ENCODE data around the gene TLX2. TPM values are rescaled to one million over a fixed set of nuclear protein-coding genes. Genes with fewer than 3 reads are reported as not detected.

TLX2 gene
- total RNA-seq, 1 experiment from 2014 or later: not detected

DNA sequence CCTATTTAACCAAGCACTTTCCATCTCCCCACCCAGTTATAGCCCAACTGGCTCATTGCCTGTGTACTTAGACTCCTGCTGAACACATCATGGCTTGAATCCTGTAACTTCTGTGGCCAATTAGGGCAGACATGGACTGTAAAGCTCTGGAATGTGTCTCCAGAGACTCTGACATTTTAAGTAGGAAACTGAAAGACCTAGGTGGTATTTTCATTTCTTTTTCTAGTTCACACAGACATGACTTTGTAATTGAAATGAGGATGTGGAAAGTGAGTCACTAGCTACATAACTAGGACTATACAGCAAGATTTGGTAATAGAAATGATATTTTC, 52.5 kb downstream of the TLX2 start:
- TF ChIP-seq, protein P1, sequence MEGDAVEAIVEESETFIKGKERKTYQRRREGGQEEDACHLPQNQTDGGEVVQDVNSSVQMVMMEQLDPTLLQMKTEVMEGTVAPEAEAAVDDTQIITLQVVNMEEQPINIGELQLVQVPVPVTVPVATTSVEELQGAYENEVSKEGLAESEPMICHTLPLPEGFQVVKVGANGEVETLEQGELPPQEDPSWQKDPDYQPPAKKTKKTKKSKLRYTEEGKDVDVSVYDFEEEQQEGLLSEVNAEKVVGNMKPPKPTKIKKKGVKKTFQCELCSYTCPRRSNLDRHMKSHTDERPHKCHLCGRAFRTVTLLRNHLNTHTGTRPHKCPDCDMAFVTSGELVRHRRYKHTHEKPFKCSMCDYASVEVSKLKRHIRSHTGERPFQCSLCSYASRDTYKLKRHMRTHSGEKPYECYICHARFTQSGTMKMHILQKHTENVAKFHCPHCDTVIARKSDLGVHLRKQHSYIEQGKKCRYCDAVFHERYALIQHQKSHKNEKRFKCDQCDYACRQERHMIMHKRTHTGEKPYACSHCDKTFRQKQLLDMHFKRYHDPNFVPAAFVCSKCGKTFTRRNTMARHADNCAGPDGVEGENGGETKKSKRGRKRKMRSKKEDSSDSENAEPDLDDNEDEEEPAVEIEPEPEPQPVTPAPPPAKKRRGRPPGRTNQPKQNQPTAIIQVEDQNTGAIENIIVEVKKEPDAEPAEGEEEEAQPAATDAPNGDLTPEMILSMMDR (IDR thresholded peaks at IDR 0.05; ENCODE audit: unreplicated experiment): no peak
- Mint-ChIP-seq H3K9me3 (ENCODE audit: low read depth, unreplicated experiment) (no peaks in the 10 kb centered on the region), H3K27ac (ENCODE audit: unreplicated experiment) (no peak overlapping the region), H3K4me3 (ENCODE audit: low read depth, unreplicated experiment) (no peak overlapping the region), H3K27me3 (ENCODE audit: unreplicated experiment) (peaks cover 52% of the 10 kb centered on the region), H3K4me1 (ENCODE audit: low read depth, unreplicated experiment) (no peaks in the 10 kb centered on the region), H3K36me3 (ENCODE audit: insufficient read depth, unreplicated experiment) (no peaks in the 10 kb centered on the region)
- no TSS peak for BruUV-seq (replicated peaks)
- intact Hi-C loops (cut with micrococcal nuclease; ENCODE audit: unreplicated experiment): no loop called here
- no peak for DNase-seq
- CTCF ChIA-PET: interaction anchor here (0.6 kb wide), 1 partner anchor 663 kb away, joined by 3 read pairs; no protein-coding TSS in a partner anchor

Other genes with a start within 250 kb of the TLX2 start
- 5.8 and 7.0 TPM in 2 replicates for gene SLC4A5, start 171.0 kb upstream of the TLX2 start, total RNA-seq (2022)
- 113 and 129 TPM in 2 replicates for gene DCTN1, start 134.1 kb upstream of the TLX2 start, total RNA-seq (2022)
- 4.0 and 5.7 TPM in 2 replicates for gene C2orf81, start 92.8 kb upstream of the TLX2 start, total RNA-seq (2022)
- gene WDR54, start 92.7 kb upstream of the TLX2 start, total RNA-seq (2022): 30.5 and 32.3 TPM in 2 replicates
- 97.6 and 103 TPM in 2 replicates for gene RTKN, start 72.5 kb upstream of the TLX2 start, total RNA-seq (2022)
- 41.7 and 42.1 TPM in 2 replicates for gene INO80B, start 59.4 kb upstream of the TLX2 start, total RNA-seq (2022)
- 61.6 and 63.7 TPM in 2 replicates for gene WBP1, start 56.0 kb upstream of the TLX2 start, total RNA-seq (2022)
- 64.8 and 66.3 TPM in 2 replicates for gene MOGS, start 49.1 kb upstream of the TLX2 start, total RNA-seq (2022)
- gene MRPL53, start 41.8 kb upstream of the TLX2 start, total RNA-seq (2022): 83.7 and 88.9 TPM in 2 replicates
- gene CCDC142, start 31.5 kb upstream of the TLX2 start, total RNA-seq (2022): 29.9 and 30.4 TPM in 2 replicates
- gene TTC31, start 31.4 kb upstream of the TLX2 start, total RNA-seq (2022): 26.2 and 32.9 TPM in 2 replicates
- gene LBX2, start 14.8 kb upstream of the TLX2 start, total RNA-seq (2022): 3.0 and 3.5 TPM in 2 replicates
- 25.9 TPM in 2 replicates for gene PCGF1, start 6.8 kb upstream of the TLX2 start, total RNA-seq (2022)
- 0.14 TPM in 1 of 2 replicates, not detected in the other for gene DQX1, start 11.8 kb downstream of the TLX2 start, total RNA-seq (2022)
- gene AUP1, start 15.3 kb downstream of the TLX2 start, total RNA-seq (2022): 145 and 153 TPM in 2 replicates
- 23.4 and 26.3 TPM in 2 replicates for gene HTRA2, start 15.5 kb downstream of the TLX2 start, total RNA-seq (2022)
- 0.93 and 1.2 TPM in 2 replicates for gene LOXL3, start 39.5 kb downstream of the TLX2 start, total RNA-seq (2022)
- 2.1 and 2.5 TPM in 2 replicates for gene DOK1, start 40.3 kb downstream of the TLX2 start, total RNA-seq (2022)
- not detected in 2 replicates for gene M1AP, start 133.9 kb downstream of the TLX2 start, total RNA-seq (2022)
- 9.5 and 10.1 TPM in 2 replicates for gene SEMA4F, start 139.8 kb downstream of the TLX2 start, total RNA-seq (2022)

All from Calu3 (cell line).